Upper lobe of left lung (tissue), 6 donors: ENCODE data around the gene TMEM107. TPM values are rescaled to one million over a fixed set of nuclear protein-coding genes. Genes with fewer than 3 reads are reported as not detected.

Experiments used
- ATAC-seq, 2 donors: fragments of 200-7000 bp; cut with Tn5 transposase; one replicate each; pipeline ENCODE4 v1.9.1; 2022; ENCODE audit warnings: mild to moderate bottlenecking in 2 of 2, moderate library complexity in 2 of 2; ENCODE audit not compliant: low FRiP score in 2 of 2
- DNase-seq, 2 donors: peaks; one replicate each; pipeline ENCODE4 v3.0.0-alpha.2; 2019 to 2020
- H3K27ac ChIP-seq, 4 donors: fragments of 200-600 bp; sonication (generic); one replicate each; pipeline ENCODE4 v1.5.1; 2016 to 2019
- H3K27me3 ChIP-seq, 4 donors: fragments of 200-600 bp; sonication (generic); one replicate each; pipeline ENCODE4 v1.5.1; 2017 to 2019
- H3K36me3 ChIP-seq, 4 donors: fragments of 200-600 bp; sonication (generic); one replicate each; pipeline ENCODE4 v1.5.1; 2016 to 2019
- H3K4me1 ChIP-seq, 4 donors: fragments of 200-600 bp; sonication (generic); one replicate each; pipeline ENCODE4 v1.5.1; 2018 to 2019
- H3K4me3 ChIP-seq, 4 donors: fragments of 200-600 bp; sonication (generic); one replicate each; pipeline ENCODE4 v1.5.1; 2017 to 2019; ENCODE audit warnings: mild to moderate bottlenecking in 2 of 4, moderate library complexity in 1 of 4
- H3K9me3 ChIP-seq, 4 donors: fragments of 200-600 bp; sonication (generic); one replicate each; pipeline ENCODE4 v1.5.1; 2018 to 2019
- EP300 ChIP-seq, 4 donors: sonication (generic); formaldehyde crosslinking; IDR thresholded peaks; one replicate each; pipeline ENCODE4 v1.5.1; 2017; ENCODE audit warnings: antibody characterized with exemption in 4 of 4, control low read depth in 2 of 4
- POLR2A ChIP-seq, 4 donors: fragments of 450-650 bp; IDR thresholded peaks; one replicate each; pipeline ENCODE4 v1.5.1; 2016 to 2017; ENCODE audit warnings: antibody characterized with exemption in 4 of 4, mild to moderate bottlenecking in 2 of 4
- POLR2AphosphoS5 ChIP-seq, 2 donors: sonication (generic); formaldehyde crosslinking; IDR thresholded peaks; one replicate each; pipeline ENCODE4 v1.5.1; 2017; ENCODE audit warnings: antibody characterized with exemption in 2 of 2
- WGBS, 2 donors: methylation state at CpG; one replicate each; pipeline ENCODE4 v1.1.5; 2017 to 2018; 5-methylcytosine and 5-hydroxymethylcytosine counted together
- total RNA-seq, 6 donors: library from RNA; depleted of rRNA in 4 of 6; stranded (reverse); fragments of >200 nt in 4 of 6; gene quantifications; one replicate each; pipeline versions ENCODE4 v1.1.0 to v1.2.1, GENCODE V29; 2016 to 2021
- TF ChIP-seq, protein P1 (sequence below), 6 experiments: fragments of 450-650 bp in 4 of 6; fragments of 200-600 bp in 2 of 6; sonication (generic) in 2 of 6; IDR thresholded peaks; one replicate each; pipeline ENCODE4 v1.5.1; 2016 to 2019; ENCODE audit warnings: antibody characterized with exemption in 6 of 6
- donor health status: DM: no; HTN: no; CAD: no; lungs with moderate emphysema.
- donor health status: DM: no; HTN: yes; CAD: no; lungs with severe emphysema.

TMEM107 gene
- total RNA-seq, 6 donors from 2014 or later, result 11.5 to 32.5 (median 17.3) TPM

DNA sequence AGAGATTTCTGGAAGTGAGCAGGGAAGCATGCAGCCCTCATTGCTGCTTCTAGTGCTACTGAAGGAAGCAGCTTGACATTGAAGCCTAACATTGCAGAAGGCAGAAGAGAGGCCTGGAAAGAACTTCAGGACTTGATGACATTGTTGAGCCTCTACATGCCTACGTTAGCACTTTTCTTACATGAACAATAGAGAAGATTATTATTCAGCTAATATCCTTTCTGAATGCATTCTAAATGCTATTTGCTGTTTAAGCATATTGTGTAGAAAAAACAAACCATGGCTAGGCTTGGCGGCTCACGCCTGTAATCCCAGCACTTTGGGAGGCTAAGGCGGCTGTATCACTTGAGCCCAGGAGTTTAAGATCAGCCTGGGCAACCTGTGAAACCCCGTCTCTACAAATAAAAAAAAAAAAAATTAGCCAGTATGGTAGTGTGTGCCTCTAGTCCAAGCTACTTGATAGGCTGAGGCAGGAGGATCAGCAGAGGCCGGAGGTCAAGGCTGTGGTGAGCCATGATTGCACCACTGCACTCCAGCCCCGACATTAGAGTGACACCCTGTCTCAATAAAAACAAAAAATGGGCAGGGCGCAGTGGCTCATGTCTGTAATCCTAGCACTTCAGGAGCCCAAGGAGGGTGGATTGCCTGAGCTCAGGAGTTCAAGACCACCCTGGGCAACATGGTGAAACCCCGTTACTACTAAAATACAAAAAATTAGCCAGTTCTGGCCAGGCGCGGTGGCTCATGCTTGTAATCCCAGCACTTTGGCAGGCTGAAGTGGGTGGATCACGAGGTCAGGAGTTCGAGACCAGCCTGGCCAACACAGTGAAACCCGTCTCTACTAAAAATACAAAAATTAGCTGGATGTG lies 36.4 kb upstream of the TMEM107 start:
- Histone ChIP-seq H3K4me1 (peaks cover 11 to 21% (median 14%) of the 10 kb centered on the region in 4 donors), H3K27me3 (no peaks in the 10 kb centered on the region), H3K36me3 (no peaks in the 10 kb centered on the region), H3K27ac (no peak overlapping the region), H3K9me3 (no peaks in the 10 kb centered on the region), H3K4me3 (no peak overlapping the region)
- ATAC-seq (no peak), DNase-seq (no peak)
- WGBS, 2 donors, result 84 to 85% methylated on average over 12 to 14 of the region's 14 CpGs
- TF ChIP-seq, protein P1, sequence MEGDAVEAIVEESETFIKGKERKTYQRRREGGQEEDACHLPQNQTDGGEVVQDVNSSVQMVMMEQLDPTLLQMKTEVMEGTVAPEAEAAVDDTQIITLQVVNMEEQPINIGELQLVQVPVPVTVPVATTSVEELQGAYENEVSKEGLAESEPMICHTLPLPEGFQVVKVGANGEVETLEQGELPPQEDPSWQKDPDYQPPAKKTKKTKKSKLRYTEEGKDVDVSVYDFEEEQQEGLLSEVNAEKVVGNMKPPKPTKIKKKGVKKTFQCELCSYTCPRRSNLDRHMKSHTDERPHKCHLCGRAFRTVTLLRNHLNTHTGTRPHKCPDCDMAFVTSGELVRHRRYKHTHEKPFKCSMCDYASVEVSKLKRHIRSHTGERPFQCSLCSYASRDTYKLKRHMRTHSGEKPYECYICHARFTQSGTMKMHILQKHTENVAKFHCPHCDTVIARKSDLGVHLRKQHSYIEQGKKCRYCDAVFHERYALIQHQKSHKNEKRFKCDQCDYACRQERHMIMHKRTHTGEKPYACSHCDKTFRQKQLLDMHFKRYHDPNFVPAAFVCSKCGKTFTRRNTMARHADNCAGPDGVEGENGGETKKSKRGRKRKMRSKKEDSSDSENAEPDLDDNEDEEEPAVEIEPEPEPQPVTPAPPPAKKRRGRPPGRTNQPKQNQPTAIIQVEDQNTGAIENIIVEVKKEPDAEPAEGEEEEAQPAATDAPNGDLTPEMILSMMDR (IDR thresholded peaks at IDR 0.05), result no peak
- TF ChIP-seq POLR2A (IDR thresholded peaks at IDR 0.05) (no peak), EP300 (IDR thresholded peaks at IDR 0.05) (no peak), POLR2AphosphoS5 (IDR thresholded peaks at IDR 0.05) (no peak)

DNA sequence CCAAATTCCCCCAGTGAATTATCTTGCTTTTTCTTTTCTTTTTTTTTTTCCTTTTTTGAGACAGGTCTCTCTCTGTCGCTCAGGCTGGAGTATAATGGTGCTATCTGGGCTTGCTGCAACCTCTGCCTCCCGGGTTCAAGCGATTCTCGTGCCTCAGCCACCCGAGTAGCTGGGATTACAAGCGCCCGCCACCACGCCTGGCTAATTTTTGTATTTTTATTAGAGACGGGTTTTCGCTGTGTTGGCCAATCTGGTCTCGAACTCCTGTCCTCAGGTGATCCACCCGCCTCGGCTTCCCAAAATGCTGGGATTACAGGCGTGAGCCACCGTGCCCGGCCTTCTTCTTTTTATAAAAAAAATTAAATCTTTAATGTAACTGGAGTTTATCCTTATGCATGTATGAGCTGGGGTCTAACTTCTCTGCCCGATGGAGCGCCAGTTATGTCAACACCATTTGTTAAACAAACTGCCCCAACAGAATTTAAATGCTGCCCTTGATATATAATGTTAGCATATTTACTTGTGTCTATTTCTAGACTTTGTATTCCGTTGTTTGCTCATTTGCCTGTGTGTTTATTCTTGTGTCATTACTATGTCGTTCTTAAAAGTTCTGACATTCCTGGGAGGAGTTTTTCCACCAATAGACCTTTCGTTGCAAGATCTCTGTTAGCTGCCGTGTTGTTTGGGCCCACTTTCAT lies 34.7 kb upstream of the TMEM107 start:
- Histone ChIP-seq H3K27me3 (no peaks in the 10 kb centered on the region), H3K27ac (peak overlapping the region; percentile 71 to 85 (median 77)), H3K4me1 (peaks cover 11 to 21% (median 14%) of the 10 kb centered on the region in 4 donors), H3K36me3 (no peaks in the 10 kb centered on the region), H3K4me3 (peak overlapping the region; percentile 36 to 59 (median 50)), H3K9me3 (no peaks in the 10 kb centered on the region)
- ATAC-seq (peak in 1 of 2 donors; percentile 43), DNase-seq (no peak)
- 14 to 15% methylated on average over 22 of the region's 22 CpGs for WGBS, 2 donors
- no peak for TF ChIP-seq EP300 (IDR thresholded peaks at IDR 0.05)
- TF ChIP-seq POLR2AphosphoS5 (IDR thresholded peaks at IDR 0.05), result no peak
- TF ChIP-seq, protein P1 (IDR thresholded peaks at IDR 0.05), result no peak
- no peak for TF ChIP-seq POLR2A (IDR thresholded peaks at IDR 0.05)

DNA sequence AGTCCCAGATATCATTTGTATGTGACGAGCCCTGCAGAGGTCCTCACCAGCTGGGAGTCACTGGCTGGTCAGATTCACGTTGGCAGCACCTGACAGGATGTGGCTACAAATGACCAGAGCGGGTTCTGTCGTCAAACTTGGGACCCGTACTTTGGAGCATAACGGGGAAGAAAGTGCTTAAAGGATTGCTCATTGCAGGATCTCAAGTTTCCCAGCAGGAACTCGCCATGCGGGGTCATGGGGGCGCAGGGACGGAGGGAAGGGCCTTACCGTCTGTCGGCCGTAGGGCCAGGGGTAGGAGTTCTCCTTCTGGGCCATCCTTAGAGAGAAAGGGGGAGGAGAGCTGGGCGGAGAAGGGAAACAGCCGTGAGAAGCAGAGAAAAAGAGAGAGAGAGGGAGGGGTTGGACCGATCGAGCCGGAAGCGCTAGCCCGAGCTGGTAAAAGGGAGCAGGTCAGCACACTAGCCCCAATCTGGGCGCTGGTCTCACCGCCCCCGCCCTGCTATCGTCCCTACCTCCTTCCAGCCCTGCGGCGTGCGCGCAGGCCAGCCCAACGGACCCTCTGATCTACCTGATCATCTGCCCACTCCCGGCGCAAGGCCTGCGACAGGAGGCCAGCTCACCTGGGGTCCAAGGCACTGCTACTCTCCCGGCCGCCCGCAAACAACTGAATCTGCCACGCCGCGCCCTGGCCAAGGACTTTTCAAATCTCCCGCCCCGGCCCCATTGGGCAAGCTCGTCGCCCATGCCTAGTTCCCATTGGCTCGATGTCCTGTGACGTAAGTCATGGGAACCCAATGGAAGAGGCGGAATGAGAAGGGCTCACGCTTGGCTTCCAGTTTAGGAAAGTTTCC lies 34.0 kb upstream of the TMEM107 start, which contains the start of gene AURKB:
Gene AURKB, minus strand, starts transcription at position 669 of the 854 bp plus-strand sequence. Its CDS starts 351 bp downstream, at position 318.
- DNase-seq, result peak; percentile 91 to 96
- H3K27me3 ChIP-seq, result no peaks in the 10 kb centered on the region
- H3K27ac ChIP-seq, result peak within 1 kb of the TSS; percentile 71 to 85 (median 77)

DNA sequence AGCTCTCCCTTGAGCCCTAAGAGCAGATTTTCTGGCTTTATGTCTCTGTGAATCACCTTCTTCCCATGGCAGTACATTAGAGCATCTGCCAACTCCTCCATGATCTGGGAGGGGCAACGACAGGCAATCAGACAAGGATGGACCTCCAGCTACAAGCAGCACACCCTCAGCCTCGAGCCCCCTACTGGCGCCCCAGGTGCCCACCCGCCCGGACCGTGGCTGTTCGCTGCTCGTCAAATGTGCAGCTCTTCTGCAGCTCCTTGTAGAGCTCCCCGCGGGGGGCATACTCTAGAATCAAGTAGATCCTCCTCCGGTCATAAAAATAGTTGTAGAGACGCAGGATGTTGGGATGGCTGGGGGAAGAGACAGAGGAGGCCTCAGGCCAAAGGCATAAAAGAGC lies 30.4 kb upstream of the TMEM107 start:
- H3K27me3 ChIP-seq, result no peaks in the 10 kb centered on the region
- WGBS, 2 donors, result 94 to 98% methylated on average over 11 to 12 of the region's 12 CpGs
- H3K9me3 ChIP-seq, result no peaks in the 10 kb centered on the region
- no peak for TF ChIP-seq POLR2A (IDR thresholded peaks at IDR 0.05)
- no peak for TF ChIP-seq EP300 (IDR thresholded peaks at IDR 0.05)
- TF ChIP-seq, protein P1 (IDR thresholded peaks at IDR 0.05), result no peak
- TF ChIP-seq POLR2AphosphoS5 (IDR thresholded peaks at IDR 0.05), result no peak
- DNase-seq (no peak), ATAC-seq (no peak)
- H3K4me3 ChIP-seq, result no peak overlapping the region
- H3K27ac ChIP-seq, result no peak overlapping the region
- H3K36me3 ChIP-seq, result no peaks in the 10 kb centered on the region
- H3K4me1 ChIP-seq, result peaks cover 11 to 17% (median 14%) of the 10 kb centered on the region in 4 donors

More for the DNA sequence above, 34.0 kb upstream of the TMEM107 start, which contains the start of gene AURKB:
- Histone ChIP-seq H3K9me3 (no peaks in the 10 kb centered on the region), H3K36me3 (no peaks in the 10 kb centered on the region), H3K4me3 (peak within 1 kb of the TSS; percentile 36 to 59 (median 50)), H3K4me1 (peaks cover 11 to 21% (median 14%) of the 10 kb centered on the region in 4 donors)
- TF ChIP-seq POLR2AphosphoS5 (IDR thresholded peaks at IDR 0.05), result peak; percentile 49 to 62
- TF ChIP-seq POLR2A (IDR thresholded peaks at IDR 0.05), result no peak
- TF ChIP-seq, protein P1 (IDR thresholded peaks at IDR 0.05), result no peak
- WGBS, 2 donors, result 3% methylated on average over 38 to 45 of the region's 46 CpGs
- ATAC-seq, result peak; percentile 95 to 98
